Peyer's patch (tissue), 4 donors: Measurements from ENCODE around the gene SCLT1. TPM values are rescaled to one million over a fixed set of nuclear protein-coding genes. Genes with fewer than 3 reads are reported as not detected.

Experiments used
- DNase-seq, 3 donors: peaks; one replicate each; pipeline ENCODE4 v3.0.0-alpha.2; 2017 to 2019
- H3K27ac ChIP-seq, 4 donors: fragments of 200-600 bp; sonication (generic); one replicate each; pipeline ENCODE4 v1.5.1; 2016 to 2019
- H3K27me3 ChIP-seq, 2 donors: fragments of 200-600 bp; sonication (generic); one replicate each; pipeline ENCODE4 v1.5.1; 2019
- H3K36me3 ChIP-seq, 3 donors: fragments of 200-600 bp; sonication (generic); one replicate each; pipeline ENCODE4 v1.5.1; 2016 to 2019
- H3K4me1 ChIP-seq, 4 donors: fragments of 200-600 bp; sonication (generic); one replicate each; pipeline ENCODE4 v1.5.1; 2016 to 2019
- H3K4me3 ChIP-seq, 4 donors: fragments of 200-600 bp; sonication (generic); 1 replicate in 3 of 4; 2 replicates in 1 of 4; pipeline ENCODE4 v1.5.1; 2016 to 2019; ENCODE audit warnings: mild to moderate bottlenecking in 1 of 4
- H3K9me3 ChIP-seq, 4 donors: fragments of 200-600 bp; sonication (generic); one replicate each; pipeline ENCODE4 v1.5.1; 2016 to 2019; ENCODE audit warnings: mild to moderate bottlenecking in 1 of 4
- POLR2A ChIP-seq, 2 donors: fragments of 450-650 bp; IDR thresholded peaks; one replicate each; pipeline ENCODE4 v1.5.1; 2017; ENCODE audit warnings: antibody characterized with exemption in 2 of 2, mild to moderate bottlenecking in 2 of 2, moderate library complexity in 2 of 2
- total RNA-seq, 4 donors: library from RNA; depleted of rRNA; stranded (reverse); fragments of >200 nt; gene quantifications; one replicate each; pipeline ENCODE4 v1.1.0, GENCODE V29; 2016
- TF ChIP-seq, protein P1 (sequence below), 6 experiments: fragments of 450-650 bp in 4 of 6; fragments of 200-600 bp in 2 of 6; sonication (generic) in 1 of 6; IDR thresholded peaks; one replicate each; pipeline ENCODE4 v1.5.1; 2017 to 2019; ENCODE audit warnings: antibody characterized with exemption in 6 of 6, mild to moderate bottlenecking in 3 of 6, moderate library complexity in 1 of 6

Gene SCLT1
- total RNA-seq, 4 donors from 2014 or later, result 13.0 to 34.7 (median 18.0) TPM

DNA sequence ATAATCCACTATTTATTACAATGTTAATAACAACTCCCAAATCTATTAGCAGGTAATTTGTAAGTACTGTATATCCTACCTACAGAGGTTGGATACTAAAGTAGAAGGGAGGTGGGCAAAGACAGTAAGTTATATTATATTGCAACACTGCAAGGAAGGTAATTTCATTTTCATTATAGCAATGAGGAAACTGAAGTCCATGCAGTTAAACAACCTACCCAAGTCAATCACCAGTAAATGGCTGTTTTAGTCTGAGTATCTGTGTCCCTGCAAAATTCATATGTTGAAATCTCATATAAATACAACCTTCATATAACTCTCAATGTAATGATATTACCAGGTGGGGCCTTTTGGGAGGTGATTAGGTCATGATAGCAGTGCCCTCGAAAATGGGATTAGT lies 114.4 kb downstream of the SCLT1 start:
- H3K4me3 ChIP-seq, result no peak overlapping the region
- no peaks in the 10 kb centered on the region for H3K27me3 ChIP-seq
- H3K36me3 ChIP-seq, result no peaks in the 10 kb centered on the region
- TF ChIP-seq, protein P1, sequence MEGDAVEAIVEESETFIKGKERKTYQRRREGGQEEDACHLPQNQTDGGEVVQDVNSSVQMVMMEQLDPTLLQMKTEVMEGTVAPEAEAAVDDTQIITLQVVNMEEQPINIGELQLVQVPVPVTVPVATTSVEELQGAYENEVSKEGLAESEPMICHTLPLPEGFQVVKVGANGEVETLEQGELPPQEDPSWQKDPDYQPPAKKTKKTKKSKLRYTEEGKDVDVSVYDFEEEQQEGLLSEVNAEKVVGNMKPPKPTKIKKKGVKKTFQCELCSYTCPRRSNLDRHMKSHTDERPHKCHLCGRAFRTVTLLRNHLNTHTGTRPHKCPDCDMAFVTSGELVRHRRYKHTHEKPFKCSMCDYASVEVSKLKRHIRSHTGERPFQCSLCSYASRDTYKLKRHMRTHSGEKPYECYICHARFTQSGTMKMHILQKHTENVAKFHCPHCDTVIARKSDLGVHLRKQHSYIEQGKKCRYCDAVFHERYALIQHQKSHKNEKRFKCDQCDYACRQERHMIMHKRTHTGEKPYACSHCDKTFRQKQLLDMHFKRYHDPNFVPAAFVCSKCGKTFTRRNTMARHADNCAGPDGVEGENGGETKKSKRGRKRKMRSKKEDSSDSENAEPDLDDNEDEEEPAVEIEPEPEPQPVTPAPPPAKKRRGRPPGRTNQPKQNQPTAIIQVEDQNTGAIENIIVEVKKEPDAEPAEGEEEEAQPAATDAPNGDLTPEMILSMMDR (IDR thresholded peaks at IDR 0.05), result no peak
- no peak for TF ChIP-seq POLR2A (IDR thresholded peaks at IDR 0.05)
- H3K27ac ChIP-seq, result no peak overlapping the region
- H3K9me3 ChIP-seq, result no peaks in the 10 kb centered on the region
- no peak for DNase-seq
- no peaks in the 10 kb centered on the region for H3K4me1 ChIP-seq

DNA sequence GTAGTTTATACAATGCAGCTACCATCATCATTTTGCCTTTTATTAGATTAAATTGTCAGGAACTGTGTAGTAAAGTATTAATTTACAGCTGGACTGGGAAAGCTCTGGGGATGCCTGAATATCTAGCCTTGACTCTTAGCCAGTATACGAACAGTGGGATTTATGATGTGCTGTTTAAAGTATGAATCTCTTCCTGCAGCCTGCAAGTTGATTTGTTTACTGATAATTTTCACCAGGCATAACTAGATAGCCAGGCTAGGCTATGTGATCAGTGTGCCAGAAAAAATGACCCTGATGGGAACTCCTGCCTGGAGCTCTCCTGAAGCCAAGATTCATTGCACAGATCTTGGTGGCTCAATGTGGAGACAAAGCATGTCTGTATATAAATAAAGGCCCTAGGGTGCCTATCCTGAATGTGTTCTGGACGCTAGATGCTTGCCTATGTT lies 119.2 kb downstream of the SCLT1 start:
- DNase-seq, result no peak
- no peak for TF ChIP-seq POLR2A (IDR thresholded peaks at IDR 0.05)
- TF ChIP-seq, protein P1 (IDR thresholded peaks at IDR 0.05), result no peak
- H3K27ac ChIP-seq, result no peak overlapping the region
- no peaks in the 10 kb centered on the region for H3K4me1 ChIP-seq
- H3K36me3 ChIP-seq, result no peaks in the 10 kb centered on the region
- H3K9me3 ChIP-seq, result no peaks in the 10 kb centered on the region
- H3K27me3 ChIP-seq, result no peaks in the 10 kb centered on the region
- H3K4me3 ChIP-seq, result no peak overlapping the region

DNA sequence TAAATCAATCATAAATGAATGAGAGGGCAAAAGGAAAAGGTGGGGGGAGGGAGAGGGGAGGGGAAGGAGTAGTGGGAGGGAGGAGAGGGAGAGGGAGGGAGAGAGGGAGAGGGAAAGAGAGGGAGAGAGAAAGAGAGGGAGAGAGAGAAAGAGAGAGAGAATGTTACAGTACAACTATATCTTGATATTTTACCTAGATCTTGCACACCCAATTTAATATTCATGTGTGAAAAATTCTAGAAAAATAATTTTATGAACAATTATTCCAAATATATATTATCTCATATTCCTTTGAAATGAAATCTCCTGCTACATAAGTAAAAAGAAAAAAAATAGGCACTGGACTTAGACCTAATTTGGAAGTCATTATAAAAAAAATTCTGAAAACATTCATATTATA lies 120.0 kb downstream of the SCLT1 start:
- no peaks in the 10 kb centered on the region for H3K9me3 ChIP-seq
- no peak for TF ChIP-seq POLR2A (IDR thresholded peaks at IDR 0.05)
- TF ChIP-seq, protein P1 (IDR thresholded peaks at IDR 0.05), result no peak

DNA sequence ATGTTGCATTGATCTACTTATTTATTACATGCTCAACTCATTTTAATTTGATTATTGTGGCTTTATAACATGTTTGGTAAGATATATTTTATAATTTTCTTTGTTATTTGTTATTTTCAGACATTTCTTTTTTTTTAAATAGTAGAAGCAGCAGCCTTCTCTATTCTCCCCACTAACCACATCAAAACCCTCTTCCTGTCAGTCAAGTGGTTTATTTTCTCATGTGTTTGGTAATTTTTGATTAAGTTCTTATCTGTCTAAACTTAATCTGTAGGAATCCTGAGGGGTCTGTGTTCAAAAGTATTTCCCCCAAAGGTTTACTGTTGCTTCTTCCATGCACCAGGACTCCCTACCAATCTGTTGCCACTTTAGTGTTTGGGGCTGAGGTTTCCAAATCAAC lies 131.9 kb downstream of the SCLT1 start:
- no peak for DNase-seq
- no peaks in the 10 kb centered on the region for H3K9me3 ChIP-seq
- H3K27ac ChIP-seq, result no peak overlapping the region
- no peaks in the 10 kb centered on the region for H3K27me3 ChIP-seq
- no peaks in the 10 kb centered on the region for H3K4me1 ChIP-seq
- no peak for TF ChIP-seq POLR2A (IDR thresholded peaks at IDR 0.05)
- TF ChIP-seq, protein P1 (IDR thresholded peaks at IDR 0.05), result no peak
- H3K4me3 ChIP-seq, result no peak overlapping the region
- H3K36me3 ChIP-seq, result no peaks in the 10 kb centered on the region

More for the DNA sequence above, 120.0 kb downstream of the SCLT1 start:
- Histone ChIP-seq H3K27ac (no peak overlapping the region), H3K4me3 (no peak overlapping the region), H3K27me3 (no peaks in the 10 kb centered on the region), H3K36me3 (no peaks in the 10 kb centered on the region), H3K4me1 (no peaks in the 10 kb centered on the region)
- no peak for DNase-seq

DNA sequence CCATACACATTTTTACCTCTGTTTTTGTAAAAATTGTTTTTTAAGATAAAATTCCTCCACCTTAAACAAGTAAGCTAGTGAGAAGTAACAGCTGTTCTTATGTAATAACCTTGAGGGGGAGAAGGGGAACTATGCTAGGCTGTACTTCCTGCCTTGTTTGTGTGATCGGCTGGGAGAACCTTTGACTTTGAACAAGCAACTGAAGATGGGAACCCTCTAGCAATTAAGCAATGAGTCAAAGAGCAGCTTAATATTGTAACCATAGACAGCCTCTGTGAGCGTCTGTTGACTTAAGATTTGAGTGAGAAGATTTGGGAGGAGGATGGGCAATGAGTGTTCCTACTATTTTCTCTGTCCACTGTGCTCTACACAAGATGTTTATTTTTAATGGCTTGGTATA lies 135.1 kb downstream of the SCLT1 start:
- H3K27me3 ChIP-seq, result no peaks in the 10 kb centered on the region
- no peak overlapping the region for H3K4me3 ChIP-seq
- no peak for DNase-seq
- H3K4me1 ChIP-seq, result no peaks in the 10 kb centered on the region
- no peaks in the 10 kb centered on the region for H3K9me3 ChIP-seq
- TF ChIP-seq, protein P1 (IDR thresholded peaks at IDR 0.05), result no peak
- TF ChIP-seq POLR2A (IDR thresholded peaks at IDR 0.05), result no peak
- H3K27ac ChIP-seq, result no peak overlapping the region
- no peaks in the 10 kb centered on the region for H3K36me3 ChIP-seq

DNA sequence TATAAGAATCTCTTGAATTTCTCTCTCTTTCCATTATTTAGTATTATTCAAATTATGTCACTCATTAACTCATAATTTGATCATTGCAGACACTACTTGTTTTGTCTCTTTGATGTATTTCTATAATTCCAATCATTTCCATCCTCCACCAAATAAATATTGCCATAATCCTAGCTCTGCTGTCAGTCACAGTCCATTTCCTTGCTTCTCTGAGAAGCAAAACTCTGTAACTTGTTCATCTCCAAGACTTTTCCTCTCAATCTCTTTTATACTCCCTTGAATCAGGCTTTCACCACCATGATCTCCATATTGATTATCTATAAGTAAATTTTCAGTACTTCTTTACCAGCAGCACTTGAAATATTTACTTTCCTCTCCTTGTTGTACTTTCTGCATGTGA lies 135.9 kb downstream of the SCLT1 start:
- Histone ChIP-seq H3K36me3 (no peaks in the 10 kb centered on the region), H3K27ac (no peak overlapping the region), H3K9me3 (no peaks in the 10 kb centered on the region), H3K4me1 (no peaks in the 10 kb centered on the region), H3K27me3 (no peaks in the 10 kb centered on the region), H3K4me3 (no peak overlapping the region)
- TF ChIP-seq, protein P1 (IDR thresholded peaks at IDR 0.05), result no peak
- TF ChIP-seq POLR2A (IDR thresholded peaks at IDR 0.05), result no peak
- DNase-seq, result no peak
